GM12878 (cell line): ENCODE results near the gene KLF9. TPM values are rescaled to one million over a fixed set of nuclear protein-coding genes. Genes with fewer than 3 reads are reported as not detected.

ENCODE experiments used
- ATAC-seq: fragments of 200-7000 bp; cut with Tn5 transposase; 3 replicates; pipeline ENCODE4 v1.9.1; 2020; ENCODE audit warnings: mild to moderate bottlenecking, moderate library complexity
- BruUV-seq: library from RNA; stranded (reverse); fragments of 400-500 nt; replicated peaks from 2 replicates; lab custom pipeline; 2021; lab: Mats Ljungman, UMichigan
- CTCF ChIA-PET: fragments of 300-600 bp; sonication (Branson Sonifier 250); formaldehyde crosslinking; extraction: SDS; loops from one replicate; lab custom pipeline; 2021; ENCODE audit warnings: inconsistent platforms; lab: Yijun Ruan, JAX
- POLR2A ChIA-PET: fragments of 350-600 bp; formaldehyde crosslinking; extraction: SDS; loops from one replicate; lab custom pipeline; 2021; ENCODE audit warnings: inconsistent platforms; lab: Charles Lee
- RAD21 ChIA-PET: fragments of 300-600 bp; sonication (Branson Sonifier 250); formaldehyde crosslinking; loops from one replicate; lab custom pipeline; 2023; ENCODE audit warnings: antibody characterized with exemption; ENCODE audit not compliant: unreplicated experiment; lab: Charles Lee
- SMC1A ChIA-PET: fragments of 300-600 bp; sonication (Branson Sonifier 250); formaldehyde crosslinking; loops from one replicate; lab custom pipeline; 2023; ENCODE audit not compliant: unreplicated experiment, uncharacterized antibody; lab: Charles Lee
- DNase-seq: peaks from one replicate; pipeline ENCODE4 v3.0.0-alpha.2; 2011; ENCODE audit warnings: low read depth, low spot score
- FAIRE-seq: peaks from 3 replicates; lab custom pipeline; 2011; peaks lifted over from hg19 to GRCh38; lab: Jason Lieb, UNC
- H2AFZ ChIP-seq: 2 replicates; pipeline ENCODE4 v1.6.0; 2011; ENCODE audit warnings: low read depth, low read length, control low read depth; ENCODE audit not compliant: control insufficient read depth
- H3K27ac ChIP-seq: 2 replicates; pipeline ENCODE4 v1.5.1; 2011; ENCODE audit warnings: control low read depth; ENCODE audit not compliant: control insufficient read depth, insufficient read depth
- H3K27me3 ChIP-seq, 2 experiments: replicated peaks in 1 of 2; 2 replicates each; pipeline versions ENCODE4 v1.6.0 to v1.6.1; 2011; ENCODE audit warnings: low read length in 1 of 2; ENCODE audit not compliant: control insufficient read depth in 2 of 2, insufficient read depth in 2 of 2
- H3K36me3 ChIP-seq, 2 experiments: 2 replicates each; pipeline ENCODE4 v1.5.1; 2011; ENCODE audit warnings: low read length in 1 of 2; ENCODE audit not compliant: control insufficient read depth in 2 of 2, insufficient read depth in 2 of 2
- H3K4me1 ChIP-seq: 2 replicates; pipeline ENCODE4 v1.6.1; 2011; ENCODE audit warnings: mild to moderate bottlenecking, low read length, moderate library complexity, mixed read lengths; ENCODE audit not compliant: control insufficient read depth, insufficient read depth
- H3K4me2 ChIP-seq: 2 replicates; pipeline ENCODE4 v1.6.0; 2011; ENCODE audit warnings: control low read depth; ENCODE audit not compliant: control insufficient read depth, insufficient read depth
- H3K4me3 ChIP-seq: fragments of 200-600 bp; sonication (generic); 2 replicates; pipeline ENCODE4 v1.5.1; 2016
- H3K79me2 ChIP-seq: 2 replicates; pipeline ENCODE4 v1.6.0; 2011; ENCODE audit warnings: low read length; ENCODE audit not compliant: control insufficient read depth, insufficient read depth
- H3K9ac ChIP-seq: 2 replicates; pipeline ENCODE4 v1.8.0; 2011; ENCODE audit warnings: low read length, control low read depth, mixed read lengths; ENCODE audit not compliant: control insufficient read depth, insufficient read depth
- H3K9me3 ChIP-seq: replicated peaks from 3 replicates; pipeline ENCODE4 v1.5.1; 2011; ENCODE audit warnings: mild to moderate bottlenecking, low read length; ENCODE audit not compliant: control insufficient read depth, insufficient read depth
- H4K20me1 ChIP-seq: 2 replicates; pipeline ENCODE4 v1.6.0; 2011; ENCODE audit not compliant: control insufficient read depth, insufficient read depth
- CHD2 ChIP-seq: IDR thresholded peaks from 2 replicates; pipeline ENCODE4 v1.6.1; 2011; ENCODE audit warnings: low read depth, low read length, improper control_type of control experiment, borderline replicate concordance
- DPF2 ChIP-seq: fragments of 450-650 bp; IDR thresholded peaks from 2 replicates; pipeline ENCODE4 v1.6.1; 2017; ENCODE audit warnings: mild to moderate bottlenecking
- FOXK2 ChIP-seq: fragments of 450-650 bp; IDR thresholded peaks from 2 replicates; pipeline ENCODE4 v1.6.1; 2017; ENCODE audit warnings: mild to moderate bottlenecking, moderate library complexity
- HDGF ChIP-seq: fragments of 450-650 bp; IDR thresholded peaks from 2 replicates; pipeline ENCODE4 v1.6.1; 2016; ENCODE audit warnings: antibody characterized with exemption
- JUND ChIP-seq: IDR thresholded peaks from 2 replicates; pipeline ENCODE4 v1.6.1; 2012; ENCODE audit warnings: low read depth, mild to moderate bottlenecking, low read length, improper control_type of control experiment, moderate library complexity
- KLF5 ChIP-seq: fragments of 450-650 bp; IDR thresholded peaks from 2 replicates; pipeline ENCODE4 v1.6.1; 2014; ENCODE audit warnings: mild to moderate bottlenecking; ENCODE audit not compliant: partially characterized antibody
- NBN ChIP-seq: fragments of 450-650 bp; IDR thresholded peaks from 2 replicates; pipeline ENCODE4 v1.6.1; 2016
- NR2C1 ChIP-seq: fragments of 450-650 bp; IDR thresholded peaks from 2 replicates; pipeline ENCODE4 v1.6.1; 2017; ENCODE audit warnings: antibody characterized with exemption, mild to moderate bottlenecking, moderate library complexity
- POLR2AphosphoS5 ChIP-seq: IDR thresholded peaks from 2 replicates; pipeline ENCODE4 v1.6.1; 2011; ENCODE audit warnings: mild to moderate bottlenecking, low read length, inconsistent platforms
- RBBP5 ChIP-seq: fragments of 200-600 bp; sonication (generic); conservative IDR thresholded peaks from 2 replicates; pipeline ENCODE4 v1.6.1; 2016
- RCOR1 ChIP-seq: conservative IDR thresholded peaks from 2 replicates; pipeline ENCODE4 v1.6.1; 2012; ENCODE audit warnings: low read depth, low read length, improper control_type of control experiment
- SIX5 ChIP-seq: IDR thresholded peaks from 2 replicates; pipeline ENCODE4 v1.6.1; 2011; ENCODE audit warnings: mild to moderate bottlenecking, low read depth, low read length, moderate library complexity; ENCODE audit not compliant: severe bottlenecking
- ZNF384 ChIP-seq: IDR thresholded peaks from 2 replicates; pipeline ENCODE4 v1.6.1; 2012; ENCODE audit warnings: low read depth, mild to moderate bottlenecking, low read length, improper control_type of control experiment, borderline replicate concordance
- ZSCAN29 ChIP-seq: fragments of 450-650 bp; IDR thresholded peaks from 2 replicates; pipeline ENCODE4 v1.6.1; 2017; ENCODE audit warnings: mild to moderate bottlenecking, moderate library complexity
- WGBS: methylation state at CpG from one replicate; pipeline ENCODE4 v1.1.6; 2016; ENCODE audit warnings: low lambda C conversion rate; ENCODE audit not compliant: insufficient replicate concordance, insufficient coverage; ENCODE audit errors: missing lambda C conversion rate; 5-methylcytosine and 5-hydroxymethylcytosine counted together
- in situ Hi-C: fragments of 300-500 bp; cut with MboI; formaldehyde crosslinking; loops from 9 replicates; pipeline ENCODE4 v1.14.3; 2018; ENCODE audit warnings: mixed read lengths
- intact Hi-C: fragments of 100-400 bp; cut with micrococcal nuclease; formaldehyde crosslinking; loops from one replicate; pipeline ENCODE4 v1.14.2; 2022; ENCODE audit not compliant: unreplicated experiment
- polyA plus RNA-seq, 11 experiments: library from polyadenylated mRNA; depleted of rRNA in 4 of 11; unstranded in 6 of 11; stranded (reverse) in 5 of 11; fragments of >200 nt; fragmentation: Nextera tagmentation in 4 of 11; fragmentation: Illumina TruSeq in 1 of 11; extraction: Ambion mirVana in 4 of 11; extraction: Trizol in 1 of 11; gene quantifications; 1 replicate in 1 of 11; 2 replicates in 10 of 11; pipeline versions ENCODE4 v1.2.1 to v1.2.3, GENCODE V29; 2011 to 2016; ENCODE audit warnings: inconsistent platforms in 2 of 11, missing spikeins in 2 of 11, low read depth in 1 of 11
- total RNA-seq, 4 experiments: library from RNA; depleted of rRNA in 3 of 4; stranded (reverse); fragments of >200 nt in 3 of 4; fragmentation: Illumina TruSeq in 1 of 4; extraction: Trizol in 1 of 4; gene quantifications; 2 replicates each; pipeline versions ENCODE4 v1.2.1 to v1.2.3, GENCODE V29; 2013 to 2021
- TF ChIP-seq, protein P1 (sequence below): IDR thresholded peaks from 2 replicates; pipeline ENCODE4 v1.6.1; 2012; ENCODE audit warnings: mild to moderate bottlenecking, low read depth, low read length
- TF ChIP-seq, protein P2 (sequence below): IDR thresholded peaks from 2 replicates; pipeline ENCODE4 v1.6.1; 2012; ENCODE audit warnings: low read depth, low read length, improper control_type of control experiment
- TF ChIP-seq, protein P3 (sequence below): IDR thresholded peaks from 2 replicates; pipeline ENCODE4 v1.6.1; 2011; ENCODE audit warnings: low read depth, low read length, improper control_type of control experiment, borderline replicate concordance
- TF ChIP-seq, protein P4 (sequence below): fragments of 450-650 bp; IDR thresholded peaks from 2 replicates; pipeline ENCODE4 v1.6.1; 2017; ENCODE audit warnings: mild to moderate bottlenecking

Gene KLF9
- total and polyA plus RNA-seq, 10 of the 15 experiments (the other 5 are each of a cell fraction or from before 2014, with no cell fraction given) = 0.09 to 0.96 (median 0.83) TPM

DNA sequence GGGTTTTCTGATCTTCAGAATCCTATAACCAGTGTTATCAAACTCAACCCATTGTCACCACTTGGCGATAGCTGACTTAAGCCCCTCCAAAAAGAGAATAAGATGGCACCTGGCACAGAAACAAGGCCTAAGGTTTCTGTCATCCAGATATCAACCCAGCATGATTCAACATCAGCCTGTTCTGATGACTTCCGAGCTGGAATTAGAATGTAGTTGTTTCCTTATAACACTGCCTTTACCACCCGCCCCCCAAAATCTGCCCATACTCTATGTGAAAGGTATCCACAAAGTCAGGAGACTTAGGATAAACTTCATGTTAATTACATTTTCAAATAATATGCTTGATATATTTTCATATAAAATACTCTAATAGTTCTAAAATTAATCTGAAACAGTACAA is 5.2 kb downstream of the KLF9 start:
- Histone ChIP-seq H3K27me3 (no peaks in the 10 kb centered on the region), H3K9ac (no peak overlapping the region), H3K4me1 (peaks cover 24% of the 10 kb centered on the region), H4K20me1 (no peaks in the 10 kb centered on the region), H2AFZ (no peak overlapping the region), H3K36me3 (no peaks in the 10 kb centered on the region), H3K79me2 (0 out of 2 replicates have a peak, but pooled peaks cover 2% of the 10 kb centered on the region), H3K4me2 (no peak overlapping the region), H3K9me3 (no peaks in the 10 kb centered on the region), H3K4me3 (no peak overlapping the region), H3K27ac (no peak overlapping the region)
- no peak for DNase-seq
- 79% methylated on average over 3 of the region's 3 CpGs for WGBS
- ChIA-PET SMC1A (interaction anchor here (1.1 kb wide), 1 partner anchor 20 kb away, joined by 3 read pairs; no protein-coding TSS in a partner anchor), CTCF (interaction anchor here (0.9 to 2.3 kb wide), 2 partner anchors 9 to 11 kb away, joined by 3 to 5 read pairs; no protein-coding TSS in a partner anchor), RAD21 (interaction anchor here (1.0 kb wide), 2 partner anchors 9 to 69 kb away, joined by 3 read pairs; no protein-coding TSS in a partner anchor), POLR2A (interaction anchor here (0.9 kb wide), 1 partner anchor 12 kb away, joined by 3 read pairs; no protein-coding TSS in a partner anchor)
- TF ChIP-seq RCOR1 (no peak), CHD2 (no peak), NR2C1 (no peak), SIX5 (no peak), FOXK2 (no peak), POLR2AphosphoS5 (no peak), ZNF384 (no peak), ZSCAN29 (no peak), KLF5 (no peak), RBBP5 (no peak), NBN (no peak), JUND (no peak), HDGF (no peak), DPF2 (no peak)
- TF ChIP-seq, protein P1, sequence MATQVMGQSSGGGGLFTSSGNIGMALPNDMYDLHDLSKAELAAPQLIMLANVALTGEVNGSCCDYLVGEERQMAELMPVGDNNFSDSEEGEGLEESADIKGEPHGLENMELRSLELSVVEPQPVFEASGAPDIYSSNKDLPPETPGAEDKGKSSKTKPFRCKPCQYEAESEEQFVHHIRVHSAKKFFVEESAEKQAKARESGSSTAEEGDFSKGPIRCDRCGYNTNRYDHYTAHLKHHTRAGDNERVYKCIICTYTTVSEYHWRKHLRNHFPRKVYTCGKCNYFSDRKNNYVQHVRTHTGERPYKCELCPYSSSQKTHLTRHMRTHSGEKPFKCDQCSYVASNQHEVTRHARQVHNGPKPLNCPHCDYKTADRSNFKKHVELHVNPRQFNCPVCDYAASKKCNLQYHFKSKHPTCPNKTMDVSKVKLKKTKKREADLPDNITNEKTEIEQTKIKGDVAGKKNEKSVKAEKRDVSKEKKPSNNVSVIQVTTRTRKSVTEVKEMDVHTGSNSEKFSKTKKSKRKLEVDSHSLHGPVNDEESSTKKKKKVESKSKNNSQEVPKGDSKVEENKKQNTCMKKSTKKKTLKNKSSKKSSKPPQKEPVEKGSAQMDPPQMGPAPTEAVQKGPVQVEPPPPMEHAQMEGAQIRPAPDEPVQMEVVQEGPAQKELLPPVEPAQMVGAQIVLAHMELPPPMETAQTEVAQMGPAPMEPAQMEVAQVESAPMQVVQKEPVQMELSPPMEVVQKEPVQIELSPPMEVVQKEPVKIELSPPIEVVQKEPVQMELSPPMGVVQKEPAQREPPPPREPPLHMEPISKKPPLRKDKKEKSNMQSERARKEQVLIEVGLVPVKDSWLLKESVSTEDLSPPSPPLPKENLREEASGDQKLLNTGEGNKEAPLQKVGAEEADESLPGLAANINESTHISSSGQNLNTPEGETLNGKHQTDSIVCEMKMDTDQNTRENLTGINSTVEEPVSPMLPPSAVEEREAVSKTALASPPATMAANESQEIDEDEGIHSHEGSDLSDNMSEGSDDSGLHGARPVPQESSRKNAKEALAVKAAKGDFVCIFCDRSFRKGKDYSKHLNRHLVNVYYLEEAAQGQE = no peak
- TF ChIP-seq, protein P2, sequence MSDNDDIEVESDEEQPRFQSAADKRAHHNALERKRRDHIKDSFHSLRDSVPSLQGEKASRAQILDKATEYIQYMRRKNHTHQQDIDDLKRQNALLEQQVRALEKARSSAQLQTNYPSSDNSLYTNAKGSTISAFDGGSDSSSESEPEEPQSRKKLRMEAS = no peak
- TF ChIP-seq, protein P3, sequence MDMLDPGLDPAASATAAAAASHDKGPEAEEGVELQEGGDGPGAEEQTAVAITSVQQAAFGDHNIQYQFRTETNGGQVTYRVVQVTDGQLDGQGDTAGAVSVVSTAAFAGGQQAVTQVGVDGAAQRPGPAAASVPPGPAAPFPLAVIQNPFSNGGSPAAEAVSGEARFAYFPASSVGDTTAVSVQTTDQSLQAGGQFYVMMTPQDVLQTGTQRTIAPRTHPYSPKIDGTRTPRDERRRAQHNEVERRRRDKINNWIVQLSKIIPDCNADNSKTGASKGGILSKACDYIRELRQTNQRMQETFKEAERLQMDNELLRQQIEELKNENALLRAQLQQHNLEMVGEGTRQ = no peak
- TF ChIP-seq, protein P4, sequence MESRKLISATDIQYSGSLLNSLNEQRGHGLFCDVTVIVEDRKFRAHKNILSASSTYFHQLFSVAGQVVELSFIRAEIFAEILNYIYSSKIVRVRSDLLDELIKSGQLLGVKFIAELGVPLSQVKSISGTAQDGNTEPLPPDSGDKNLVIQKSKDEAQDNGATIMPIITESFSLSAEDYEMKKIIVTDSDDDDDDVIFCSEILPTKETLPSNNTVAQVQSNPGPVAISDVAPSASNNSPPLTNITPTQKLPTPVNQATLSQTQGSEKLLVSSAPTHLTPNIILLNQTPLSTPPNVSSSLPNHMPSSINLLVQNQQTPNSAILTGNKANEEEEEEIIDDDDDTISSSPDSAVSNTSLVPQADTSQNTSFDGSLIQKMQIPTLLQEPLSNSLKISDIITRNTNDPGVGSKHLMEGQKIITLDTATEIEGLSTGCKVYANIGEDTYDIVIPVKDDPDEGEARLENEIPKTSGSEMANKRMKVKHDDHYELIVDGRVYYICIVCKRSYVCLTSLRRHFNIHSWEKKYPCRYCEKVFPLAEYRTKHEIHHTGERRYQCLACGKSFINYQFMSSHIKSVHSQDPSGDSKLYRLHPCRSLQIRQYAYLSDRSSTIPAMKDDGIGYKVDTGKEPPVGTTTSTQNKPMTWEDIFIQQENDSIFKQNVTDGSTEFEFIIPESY = no peak
- ATAC-seq = no peak
- intact Hi-C loops (no loop called here), in situ Hi-C loops (loop anchor here (25.0 kb wide), 2 partner anchors 1503 to 1772 kb away; partner anchors contain the start of genes ABHD17B and C9orf85)
- FAIRE-seq = no peak
- no TSS peak for BruUV-seq
